Measurements from ENCODE around the gene LTBP2.

LTBP2 gene

GRCh38 chr14:74612350-74613021, 449 bp upstream of the LTBP2 start:
- DNase-seq (ENCODE audit: low spot score), result peak; percentile 68

GRCh38 chr14:74610866-74611649, 979 bp downstream of the LTBP2 start:
- no peak for DNase-seq (ENCODE audit: low spot score)

GRCh38 chr14:74610199-74610865, 1.7 kb downstream of the LTBP2 start:
- no peak for DNase-seq (ENCODE audit: low spot score)

GRCh38 chr14:74609721-74610120, 2.3 kb downstream of the LTBP2 start:
- DNase-seq (ENCODE audit: low spot score), result no peak

- peak; percentile 79 for DNase-seq (ENCODE audit: low spot score)
These were observed 3.0 kb downstream of the LTBP2 start for GRCh38 chr14:74608959-74609611.

- no peak for DNase-seq (ENCODE audit: low spot score)
These were observed 5.3 kb downstream of the LTBP2 start for GRCh38 chr14:74606727-74607126.

GRCh38 chr14:74605531-74606223, 6.4 kb downstream of the LTBP2 start:
- no peak for DNase-seq (ENCODE audit: low spot score)

GRCh38 chr14:74604911-74605310, 7.1 kb downstream of the LTBP2 start:
- DNase-seq (ENCODE audit: low spot score), result no peak

GRCh38 chr14:74604157-74604556, 7.9 kb downstream of the LTBP2 start:
- DNase-seq (ENCODE audit: low spot score), result no peak

GRCh38 chr14:74601982-74602381, 10.1 kb downstream of the LTBP2 start:
- DNase-seq (ENCODE audit: low spot score), result no peak

GRCh38 chr14:74599946-74600345, 12.1 kb downstream of the LTBP2 start:
- no peak for DNase-seq (ENCODE audit: low spot score)

- no peak for DNase-seq (ENCODE audit: low spot score)
These were observed 12.7 kb downstream of the LTBP2 start for GRCh38 chr14:74599321-74599761.

GRCh38 chr14:74596741-74597450, 15.1 kb downstream of the LTBP2 start:
- no peak for DNase-seq (ENCODE audit: low spot score)

- no peak for DNase-seq (ENCODE audit: low spot score)
These were observed 16.9 kb downstream of the LTBP2 start for GRCh38 chr14:74595006-74595735.

GRCh38 chr14:74594606-74595005, 17.4 kb downstream of the LTBP2 start:
- no peak for DNase-seq (ENCODE audit: low spot score)

- no peak for DNase-seq (ENCODE audit: low spot score)
These were observed 18.0 kb downstream of the LTBP2 start for GRCh38 chr14:74594029-74594428.

- no peak for DNase-seq (ENCODE audit: low spot score)
These were observed 18.6 kb downstream of the LTBP2 start for GRCh38 chr14:74593241-74593953.

GRCh38 chr14:74592476-74593201, 19.4 kb downstream of the LTBP2 start:
- no peak for DNase-seq (ENCODE audit: low spot score)

- DNase-seq (ENCODE audit: low spot score), result no peak
These were observed 20.1 kb downstream of the LTBP2 start for GRCh38 chr14:74591899-74592298.

Measured in hematopoietic multipotent progenitor cell treated with erythropoietin and hydrocortisone succinate and interleukin-3 and kit ligand, for 17 days (in vitro differentiated cells).